NB4 (cell line): ENCODE data around the gene PRKG1.

Source experiments
- DNase-seq: peaks from one replicate; pipeline ENCODE4 v3.0.0; 2010; ENCODE audit warnings: low read depth
- H3K4me3 ChIP-seq: one replicate; pipeline ENCODE4 v1.5.1; 2011; ENCODE audit warnings: mild to moderate bottlenecking, low read depth, low read length, moderate library complexity
- CTCF ChIP-seq: IDR thresholded peaks from one replicate; pipeline ENCODE4 v1.5.1; 2012; ENCODE audit warnings: low read depth, low read length
- MAX ChIP-seq: IDR thresholded peaks from 2 replicates; pipeline ENCODE4 v1.6.1; 2011; ENCODE audit warnings: low read depth, low read length
- MYC ChIP-seq: IDR thresholded peaks from 2 replicates; pipeline ENCODE4 v1.6.1; 2011; ENCODE audit warnings: low read depth, low read length
- POLR2A ChIP-seq: IDR thresholded peaks from 2 replicates; pipeline ENCODE4 v1.6.1; 2011; ENCODE audit warnings: mild to moderate bottlenecking; ENCODE audit not compliant: insufficient read length; ENCODE audit errors: extremely low read depth

The PRKG1 gene

GRCh38 chr10:51397695-51398094, 323.4 kb downstream of the PRKG1 start:
- H3K4me3 ChIP-seq = no peak overlapping the region
- no peak for DNase-seq
- TF ChIP-seq CTCF = no peak
- no peak for TF ChIP-seq MYC
- TF ChIP-seq MAX = no peak
- no peak for TF ChIP-seq POLR2A

- no peak for TF ChIP-seq MYC
- no peak for TF ChIP-seq POLR2A
- no peak for TF ChIP-seq CTCF
- no peak for TF ChIP-seq MAX
- H3K4me3 ChIP-seq = no peak overlapping the region
- no peak for DNase-seq
Measured at GRCh38 chr10:51399840-51400239, 325.6 kb downstream of the PRKG1 start.

- H3K4me3 ChIP-seq = no peak overlapping the region
- TF ChIP-seq CTCF (no peak), POLR2A (no peak), MAX (no peak), MYC (no peak)
- no peak for DNase-seq
Measured at GRCh38 chr10:51400392-51401096, 326.3 kb downstream of the PRKG1 start.

GRCh38 chr10:51403521-51403920, 329.2 kb downstream of the PRKG1 start:
- no peak for TF ChIP-seq MAX
- TF ChIP-seq CTCF = no peak
- no peak for TF ChIP-seq POLR2A
- no peak for TF ChIP-seq MYC
- no peak overlapping the region for H3K4me3 ChIP-seq
- DNase-seq = no peak

GRCh38 chr10:51405580-51406351, 331.5 kb downstream of the PRKG1 start:
- DNase-seq = no peak
- TF ChIP-seq POLR2A = no peak
- TF ChIP-seq MYC = no peak
- no peak for TF ChIP-seq CTCF
- no peak for TF ChIP-seq MAX
- no peak overlapping the region for H3K4me3 ChIP-seq
